ENCODE results near the gene TNFSF13B.
"Not testable (repeated sequence)": the region's sequence is repeated elsewhere in the genome, so short reads cannot be mapped to it uniquely, and the experiment has no call there.

Gene TNFSF13B

DNA sequence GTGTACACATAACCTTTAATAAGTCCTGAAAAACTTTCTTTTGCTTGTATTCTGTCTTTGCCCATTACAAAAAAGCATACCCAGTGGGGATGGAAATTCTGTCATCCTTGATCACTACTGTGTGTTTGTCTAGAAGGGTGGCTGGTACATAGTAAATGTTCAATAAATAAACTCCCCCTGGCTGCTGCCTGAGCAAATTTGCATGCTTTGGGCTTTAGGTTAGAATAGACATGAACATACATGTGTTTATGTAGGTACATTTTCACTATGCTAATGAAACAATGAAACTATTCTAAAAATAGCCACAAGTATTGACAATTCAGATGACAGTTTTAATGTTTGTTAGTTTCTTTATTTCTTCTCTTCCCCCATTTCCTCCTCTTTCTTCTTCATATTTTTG lies 36.1 kb downstream of the TNFSF13B start:
- no peak for TF ChIP-seq CTCF (IDR thresholded peaks at IDR 0.05; ENCODE audit: extremely low read depth, missing control alignments)
- no peak for DNase-seq (ENCODE audit: low spot score)

- no peak for TF ChIP-seq CTCF (IDR thresholded peaks at IDR 0.05; ENCODE audit: extremely low read depth, missing control alignments)
- DNase-seq (ENCODE audit: low spot score): no peak
Measured at GRCh38 chr13:108306860-108307259, 37.3 kb downstream of the TNFSF13B start.

- DNase-seq (ENCODE audit: low spot score): not testable (repeated sequence)
Measured at GRCh38 chr13:108311596-108311995, 42.1 kb downstream of the TNFSF13B start.

- DNase-seq (ENCODE audit: low spot score): no peak
- TF ChIP-seq CTCF (IDR thresholded peaks at IDR 0.05; ENCODE audit: extremely low read depth, missing control alignments): no peak
Measured at GRCh38 chr13:108313382-108313781, 43.9 kb downstream of the TNFSF13B start.

- TF ChIP-seq CTCF (IDR thresholded peaks at IDR 0.05; ENCODE audit: extremely low read depth, missing control alignments): no peak
- DNase-seq (ENCODE audit: low spot score): no peak
Measured at GRCh38 chr13:108315273-108315672, 45.8 kb downstream of the TNFSF13B start.

- no peak for TF ChIP-seq CTCF (IDR thresholded peaks at IDR 0.05; ENCODE audit: extremely low read depth, missing control alignments)
- DNase-seq (ENCODE audit: low spot score): no peak
Measured at GRCh38 chr13:108315991-108316390, 46.5 kb downstream of the TNFSF13B start.

DNA sequence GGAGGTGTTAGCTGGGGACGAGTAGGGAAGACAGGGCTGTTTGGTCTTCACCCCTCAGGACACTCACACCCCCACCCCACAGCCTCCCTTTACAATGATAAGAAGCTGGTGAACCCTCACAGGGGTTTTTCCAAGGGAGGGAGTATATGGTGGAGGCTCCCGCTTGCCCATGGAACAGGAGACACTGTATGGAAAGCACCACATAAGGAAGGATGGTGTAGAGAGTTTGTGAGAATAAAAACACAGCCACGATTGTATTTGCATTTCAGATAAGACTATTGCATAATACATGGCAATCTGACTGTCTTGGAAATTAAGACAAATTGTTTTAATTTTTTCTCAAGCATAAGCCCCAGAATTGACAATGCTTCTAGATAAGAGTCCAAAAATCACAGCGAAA lies 46.9 kb downstream of the TNFSF13B start:
- no peak for TF ChIP-seq CTCF (IDR thresholded peaks at IDR 0.05; ENCODE audit: extremely low read depth, missing control alignments)
- DNase-seq (ENCODE audit: low spot score): no peak

GRCh38 chr13:108322206-108322824 lies 52.8 kb downstream of the TNFSF13B start:
- DNase-seq (ENCODE audit: low spot score): peak; percentile 37
- peak; percentile 47 for TF ChIP-seq CTCF (IDR thresholded peaks at IDR 0.05; ENCODE audit: extremely low read depth, missing control alignments)
